ENCODE results near the gene TMEM116.
"Not testable (repeated sequence)": the region's sequence is repeated elsewhere in the genome, so short reads cannot be mapped to it uniquely, and the experiment has no call there.

TMEM116 gene

DNA sequence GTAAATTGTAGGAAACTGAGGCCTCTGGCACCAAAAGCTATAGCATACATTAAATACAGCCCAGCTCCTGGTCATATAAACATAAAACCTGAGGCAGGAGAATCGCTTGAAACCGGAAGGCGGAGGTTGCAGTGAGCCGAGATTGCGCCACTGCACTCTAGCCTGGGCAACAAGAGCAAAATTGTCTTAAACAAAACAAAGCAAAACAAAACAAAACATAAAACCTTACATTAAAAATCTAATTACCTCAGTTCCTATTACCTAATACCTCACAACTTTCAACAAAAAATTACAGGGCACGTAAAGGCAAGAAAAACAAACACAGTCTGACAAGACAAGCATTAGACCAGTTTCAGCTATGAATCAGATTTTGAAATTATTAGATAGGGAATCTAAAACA, 36.7 kb downstream of the TMEM116 start:
- in situ Hi-C loops (cut with MboI; ENCODE audit: low sequenced_read_pairs, unreplicated experiment): no loop called here
- no peak for DNase-seq (ENCODE audit: low spot score)
- TF ChIP-seq, protein P1, sequence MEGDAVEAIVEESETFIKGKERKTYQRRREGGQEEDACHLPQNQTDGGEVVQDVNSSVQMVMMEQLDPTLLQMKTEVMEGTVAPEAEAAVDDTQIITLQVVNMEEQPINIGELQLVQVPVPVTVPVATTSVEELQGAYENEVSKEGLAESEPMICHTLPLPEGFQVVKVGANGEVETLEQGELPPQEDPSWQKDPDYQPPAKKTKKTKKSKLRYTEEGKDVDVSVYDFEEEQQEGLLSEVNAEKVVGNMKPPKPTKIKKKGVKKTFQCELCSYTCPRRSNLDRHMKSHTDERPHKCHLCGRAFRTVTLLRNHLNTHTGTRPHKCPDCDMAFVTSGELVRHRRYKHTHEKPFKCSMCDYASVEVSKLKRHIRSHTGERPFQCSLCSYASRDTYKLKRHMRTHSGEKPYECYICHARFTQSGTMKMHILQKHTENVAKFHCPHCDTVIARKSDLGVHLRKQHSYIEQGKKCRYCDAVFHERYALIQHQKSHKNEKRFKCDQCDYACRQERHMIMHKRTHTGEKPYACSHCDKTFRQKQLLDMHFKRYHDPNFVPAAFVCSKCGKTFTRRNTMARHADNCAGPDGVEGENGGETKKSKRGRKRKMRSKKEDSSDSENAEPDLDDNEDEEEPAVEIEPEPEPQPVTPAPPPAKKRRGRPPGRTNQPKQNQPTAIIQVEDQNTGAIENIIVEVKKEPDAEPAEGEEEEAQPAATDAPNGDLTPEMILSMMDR (IDR thresholded peaks at IDR 0.05; ENCODE audit: borderline replicate concordance, control extremely low read depth, extremely low read depth, insufficient read depth, missing control alignments): no peak

DNA sequence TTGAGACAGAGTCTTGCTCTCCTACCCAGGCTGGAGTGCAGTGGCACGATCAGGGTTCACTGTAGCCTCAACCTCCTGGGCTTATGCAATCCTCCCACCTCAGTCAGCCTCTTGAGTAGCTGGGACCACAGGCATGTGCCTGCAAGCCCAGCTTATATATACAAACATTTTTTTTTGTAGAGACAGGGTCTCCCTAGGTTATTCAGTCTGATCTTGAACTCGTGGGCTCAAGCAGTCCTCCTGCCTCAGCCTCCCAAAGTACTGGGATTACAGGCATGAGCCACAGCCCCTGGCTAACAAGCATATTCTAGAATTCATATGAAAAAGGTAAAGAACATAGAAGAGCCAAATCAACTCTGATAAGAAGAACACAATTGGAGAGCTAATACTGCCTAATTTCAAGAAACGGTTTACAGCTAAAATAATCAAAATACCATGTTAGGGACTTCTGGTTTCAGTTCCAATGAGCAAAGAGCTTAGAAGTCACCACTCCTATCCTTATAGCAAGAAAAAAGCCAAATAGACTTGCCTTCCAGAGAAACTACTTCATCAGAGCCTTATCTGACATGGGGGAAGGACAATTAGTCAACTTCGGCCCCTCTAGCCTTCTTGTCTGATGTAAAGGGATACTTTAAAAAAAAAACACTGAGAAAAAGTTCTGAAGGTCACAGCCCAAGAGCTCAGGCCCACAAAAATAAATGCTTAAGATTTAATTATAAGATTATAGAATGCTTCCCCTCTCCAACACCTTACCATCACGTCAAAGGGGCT, 37.6 kb downstream of the TMEM116 start:
- DNase-seq (ENCODE audit: low spot score): no peak
- in situ Hi-C loops (cut with MboI; ENCODE audit: low sequenced_read_pairs, unreplicated experiment): no loop called here
- TF ChIP-seq, protein P1 (IDR thresholded peaks at IDR 0.05; ENCODE audit: borderline replicate concordance, control extremely low read depth, extremely low read depth, insufficient read depth, missing control alignments): no peak

DNA sequence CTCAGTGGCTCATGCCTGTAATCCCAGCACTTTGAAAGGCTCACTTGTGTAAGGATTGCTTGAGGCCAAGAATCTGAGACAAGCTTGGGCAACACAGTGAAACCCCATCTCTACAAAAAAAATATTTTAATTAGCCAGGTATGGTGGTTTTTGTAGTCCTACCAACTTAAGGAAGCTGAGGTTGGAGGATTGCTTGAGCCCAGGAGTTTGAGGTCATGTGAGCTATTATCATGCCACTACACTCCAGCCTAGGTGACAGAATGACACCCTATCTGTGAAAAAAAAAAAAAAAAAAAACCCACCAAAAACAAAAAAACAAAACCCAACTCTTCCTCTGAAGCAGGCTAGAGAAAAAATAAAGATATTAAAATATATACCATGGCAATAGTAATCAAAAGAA, 41.2 kb downstream of the TMEM116 start:
- DNase-seq (ENCODE audit: low spot score): no peak
- in situ Hi-C loops (cut with MboI; ENCODE audit: low sequenced_read_pairs, unreplicated experiment): no loop called here
- TF ChIP-seq, protein P1 (IDR thresholded peaks at IDR 0.05; ENCODE audit: borderline replicate concordance, control extremely low read depth, extremely low read depth, insufficient read depth, missing control alignments): no peak

DNA sequence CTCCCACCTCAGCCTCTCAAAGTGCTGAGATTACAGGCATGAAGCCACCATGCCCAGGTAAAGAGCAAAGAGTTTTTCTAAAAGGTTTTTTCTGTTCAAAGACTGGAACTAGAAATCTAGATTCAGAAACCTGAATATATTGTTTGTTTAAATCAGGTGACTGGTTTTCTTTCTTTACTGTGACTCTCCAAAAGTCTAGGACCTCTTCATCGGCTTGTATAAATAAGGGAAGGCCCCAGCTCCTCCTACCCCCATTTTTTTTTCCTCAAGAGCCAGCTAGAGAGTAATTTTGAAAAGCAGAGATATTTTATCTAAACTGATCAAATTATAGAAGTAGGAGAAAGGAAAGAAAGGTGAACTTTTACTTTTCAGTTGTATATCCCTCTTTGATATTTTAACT, 48.0 kb downstream of the TMEM116 start:
- in situ Hi-C loops (cut with MboI; ENCODE audit: low sequenced_read_pairs, unreplicated experiment): no loop called here
- TF ChIP-seq, protein P1 (IDR thresholded peaks at IDR 0.05; ENCODE audit: borderline replicate concordance, control extremely low read depth, extremely low read depth, insufficient read depth, missing control alignments): no peak

DNA sequence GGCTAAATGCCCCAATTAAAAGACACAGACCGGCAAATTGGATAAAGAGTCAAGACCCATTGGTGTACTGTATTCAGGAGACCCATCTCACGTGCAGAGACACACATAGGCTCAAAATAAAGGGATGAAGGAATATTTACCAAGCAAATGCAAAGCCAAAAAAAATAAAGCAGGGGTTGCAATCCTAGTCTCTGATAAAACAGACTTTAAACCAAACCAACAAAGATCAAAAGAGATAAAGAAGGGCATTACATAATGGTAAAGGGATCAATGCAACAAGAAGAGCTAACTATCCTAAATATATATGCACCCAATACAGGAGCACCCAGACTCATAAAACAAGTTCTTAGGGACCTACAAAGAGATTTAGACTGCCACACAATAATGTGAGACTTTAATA, 53.4 kb downstream of the TMEM116 start:
- in situ Hi-C loops (cut with MboI; ENCODE audit: low sequenced_read_pairs, unreplicated experiment): not testable (repeated sequence)

More for the DNA sequence above, 48.0 kb downstream of the TMEM116 start:
- DNase-seq (ENCODE audit: low spot score): no peak

DNA sequence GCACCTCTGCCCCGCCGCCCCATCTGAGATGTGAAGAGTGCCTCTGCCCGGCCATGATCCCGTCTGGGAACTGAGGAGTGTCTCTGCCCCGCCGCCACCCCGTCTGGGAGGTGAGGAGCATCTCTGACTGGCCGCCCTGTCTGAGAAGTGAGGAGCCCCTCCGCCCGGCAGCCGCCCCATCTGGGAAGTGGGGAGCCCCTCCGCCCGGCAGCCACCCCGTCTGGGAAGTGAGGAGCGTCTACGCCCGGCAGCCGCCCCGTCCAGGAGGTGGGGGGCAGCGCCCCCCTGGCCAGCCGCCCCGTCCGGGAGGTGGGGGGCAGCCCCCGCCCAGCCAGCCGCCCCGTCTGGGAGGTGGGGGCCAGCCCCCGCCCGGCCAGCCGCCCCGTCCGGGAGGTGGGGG, 55.7 kb downstream of the TMEM116 start:
- in situ Hi-C loops (cut with MboI; ENCODE audit: low sequenced_read_pairs, unreplicated experiment); DNase-seq (ENCODE audit: low spot score): not testable (repeated sequence)

More for the DNA sequence above, 53.4 kb downstream of the TMEM116 start:
- not testable (repeated sequence) for DNase-seq (ENCODE audit: low spot score)

DNA sequence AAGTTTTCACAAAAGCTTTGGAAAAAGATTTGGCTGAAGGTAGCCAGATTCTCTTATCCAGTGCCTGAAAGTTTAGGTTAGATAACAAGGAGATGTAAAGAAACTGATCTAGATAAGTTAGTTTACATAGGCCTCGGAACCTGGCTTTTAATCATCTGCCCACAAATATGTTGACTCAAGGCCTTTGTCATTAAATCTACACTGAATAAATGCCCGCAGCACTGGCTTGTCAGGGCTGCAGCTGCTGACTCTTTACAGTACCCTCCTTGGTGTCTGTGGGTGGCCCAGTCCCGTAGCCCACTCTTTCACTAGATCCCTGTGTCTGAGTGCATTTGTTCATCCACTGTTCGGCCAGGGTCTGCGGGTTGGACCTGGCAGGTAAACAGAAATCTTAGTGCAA, 58.0 kb downstream of the TMEM116 start:
- in situ Hi-C loops (cut with MboI; ENCODE audit: low sequenced_read_pairs, unreplicated experiment): no loop called here

More for the DNA sequence above, 58.0 kb downstream of the TMEM116 start:
- DNase-seq (ENCODE audit: low spot score): no peak
- TF ChIP-seq, protein P1 (IDR thresholded peaks at IDR 0.05; ENCODE audit: borderline replicate concordance, control extremely low read depth, extremely low read depth, insufficient read depth, missing control alignments): no peak
